Stimulated activated CD8-positive, alpha-beta memory T cell treated with anti-CD3 and anti-CD28 coated beads, Interleukin-2, amount 100 ng/mL, for 1 hour (primary cell): ENCODE data around the gene MEGF11.

ENCODE experiments used
- DNase-seq, 2 donors: peaks; one replicate each; pipeline ENCODE4 v3.0.0-alpha.2; 2020; ENCODE audit warnings: low read depth in 2 of 2

The MEGF11 gene

GRCh38 chr15:66032006-66032405 lies 221.5 kb downstream of the MEGF11 start:
- DNase-seq, result no peak

- no peak for DNase-seq
Observed at GRCh38 chr15:66030650-66031049, 222.9 kb downstream of the MEGF11 start.

GRCh38 chr15:66029650-66030049 lies 223.9 kb downstream of the MEGF11 start:
- DNase-seq, result no peak

GRCh38 chr15:66027268-66027805 lies 226.2 kb downstream of the MEGF11 start:
- no peak for DNase-seq

GRCh38 chr15:66025972-66026371 lies 227.6 kb downstream of the MEGF11 start:
- no peak for DNase-seq

GRCh38 chr15:66025015-66025452 lies 228.5 kb downstream of the MEGF11 start:
- DNase-seq, result no peak

- no peak for DNase-seq
Observed at GRCh38 chr15:66024116-66024515, 229.4 kb downstream of the MEGF11 start.

- no peak for DNase-seq
Observed at GRCh38 chr15:66023311-66023972, 230.1 kb downstream of the MEGF11 start.

GRCh38 chr15:66022163-66022525 lies 231.4 kb downstream of the MEGF11 start:
- no peak for DNase-seq

- no peak for DNase-seq
Observed at GRCh38 chr15:66021496-66022162, 231.9 kb downstream of the MEGF11 start.

- no peak for DNase-seq
Observed at GRCh38 chr15:66019826-66020398, 233.6 kb downstream of the MEGF11 start.

- DNase-seq, result no peak
Observed at GRCh38 chr15:66019368-66019767, 234.2 kb downstream of the MEGF11 start.

- DNase-seq, result no peak
Observed at GRCh38 chr15:66018488-66018797, 235.1 kb downstream of the MEGF11 start.

GRCh38 chr15:66017792-66018487 lies 235.6 kb downstream of the MEGF11 start:
- DNase-seq, result no peak

- no peak for DNase-seq
Observed at GRCh38 chr15:66017000-66017399, 236.6 kb downstream of the MEGF11 start.

GRCh38 chr15:66016199-66016598 lies 237.4 kb downstream of the MEGF11 start:
- no peak for DNase-seq

GRCh38 chr15:66014635-66015182 lies 238.8 kb downstream of the MEGF11 start:
- DNase-seq, result no peak

GRCh38 chr15:66014022-66014421 lies 239.5 kb downstream of the MEGF11 start:
- no peak for DNase-seq

GRCh38 chr15:66008940-66009562 lies 244.5 kb downstream of the MEGF11 start:
- no peak for DNase-seq

GRCh38 chr15:66007663-66008262 lies 245.8 kb downstream of the MEGF11 start:
- no peak for DNase-seq

- DNase-seq, result no peak
Observed at GRCh38 chr15:66006986-66007385, 246.6 kb downstream of the MEGF11 start.
